GM12873 (cell line): Measurements from ENCODE around the gene SLC38A3.

Source experiments
- TF ChIP-seq, protein P1 (sequence below): IDR thresholded peaks from 2 replicates; pipeline ENCODE4 v1.5.1; 2012; ENCODE audit warnings: low read depth, mild to moderate bottlenecking, moderate library complexity, low read length, control low read depth; ENCODE audit not compliant: insufficient read depth; ENCODE audit errors: missing control alignments

Gene SLC38A3

GRCh38 chr3:50201573-50202315 is 3.3 kb upstream of the SLC38A3 start:
- TF ChIP-seq, protein P1, sequence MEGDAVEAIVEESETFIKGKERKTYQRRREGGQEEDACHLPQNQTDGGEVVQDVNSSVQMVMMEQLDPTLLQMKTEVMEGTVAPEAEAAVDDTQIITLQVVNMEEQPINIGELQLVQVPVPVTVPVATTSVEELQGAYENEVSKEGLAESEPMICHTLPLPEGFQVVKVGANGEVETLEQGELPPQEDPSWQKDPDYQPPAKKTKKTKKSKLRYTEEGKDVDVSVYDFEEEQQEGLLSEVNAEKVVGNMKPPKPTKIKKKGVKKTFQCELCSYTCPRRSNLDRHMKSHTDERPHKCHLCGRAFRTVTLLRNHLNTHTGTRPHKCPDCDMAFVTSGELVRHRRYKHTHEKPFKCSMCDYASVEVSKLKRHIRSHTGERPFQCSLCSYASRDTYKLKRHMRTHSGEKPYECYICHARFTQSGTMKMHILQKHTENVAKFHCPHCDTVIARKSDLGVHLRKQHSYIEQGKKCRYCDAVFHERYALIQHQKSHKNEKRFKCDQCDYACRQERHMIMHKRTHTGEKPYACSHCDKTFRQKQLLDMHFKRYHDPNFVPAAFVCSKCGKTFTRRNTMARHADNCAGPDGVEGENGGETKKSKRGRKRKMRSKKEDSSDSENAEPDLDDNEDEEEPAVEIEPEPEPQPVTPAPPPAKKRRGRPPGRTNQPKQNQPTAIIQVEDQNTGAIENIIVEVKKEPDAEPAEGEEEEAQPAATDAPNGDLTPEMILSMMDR: no peak

DNA sequence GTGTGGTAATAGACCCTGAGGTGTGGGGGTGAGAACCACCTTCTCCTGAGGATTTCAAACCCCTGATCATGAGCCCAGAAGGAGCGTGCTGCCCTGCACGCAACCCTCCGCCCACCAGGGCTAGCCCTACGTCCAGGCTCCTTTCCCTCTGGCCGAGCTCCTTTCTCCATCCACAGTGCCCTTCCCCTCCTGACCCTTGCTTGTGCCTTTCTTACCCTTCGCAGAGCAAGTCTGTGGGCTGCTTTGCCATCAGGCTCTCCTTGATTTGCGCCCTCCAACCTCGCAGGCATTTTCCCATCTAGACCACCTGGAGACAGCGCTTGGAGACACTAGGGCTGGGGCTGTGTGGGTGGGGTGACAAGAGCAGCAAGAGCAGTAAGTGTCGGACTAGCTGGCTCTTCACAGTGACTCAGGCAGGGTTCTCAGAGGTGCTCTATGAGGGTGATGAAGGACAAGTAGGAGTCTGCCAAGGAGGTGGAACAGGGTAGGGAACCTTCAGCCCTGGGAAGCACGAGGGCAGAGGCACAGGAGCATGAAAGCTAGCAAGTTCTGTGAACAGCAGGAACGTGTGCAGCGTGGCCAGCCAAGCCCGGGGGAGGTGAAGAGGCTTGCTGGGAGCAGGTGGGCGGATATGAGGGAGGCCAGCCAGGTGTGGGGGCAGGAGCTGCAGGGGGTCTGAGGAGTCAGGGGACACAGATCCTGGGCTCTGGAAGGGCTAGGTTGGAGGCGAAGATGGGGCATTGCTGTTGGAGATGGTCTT is 2.5 kb upstream of the SLC38A3 start:
- TF ChIP-seq, protein P1: no peak

DNA sequence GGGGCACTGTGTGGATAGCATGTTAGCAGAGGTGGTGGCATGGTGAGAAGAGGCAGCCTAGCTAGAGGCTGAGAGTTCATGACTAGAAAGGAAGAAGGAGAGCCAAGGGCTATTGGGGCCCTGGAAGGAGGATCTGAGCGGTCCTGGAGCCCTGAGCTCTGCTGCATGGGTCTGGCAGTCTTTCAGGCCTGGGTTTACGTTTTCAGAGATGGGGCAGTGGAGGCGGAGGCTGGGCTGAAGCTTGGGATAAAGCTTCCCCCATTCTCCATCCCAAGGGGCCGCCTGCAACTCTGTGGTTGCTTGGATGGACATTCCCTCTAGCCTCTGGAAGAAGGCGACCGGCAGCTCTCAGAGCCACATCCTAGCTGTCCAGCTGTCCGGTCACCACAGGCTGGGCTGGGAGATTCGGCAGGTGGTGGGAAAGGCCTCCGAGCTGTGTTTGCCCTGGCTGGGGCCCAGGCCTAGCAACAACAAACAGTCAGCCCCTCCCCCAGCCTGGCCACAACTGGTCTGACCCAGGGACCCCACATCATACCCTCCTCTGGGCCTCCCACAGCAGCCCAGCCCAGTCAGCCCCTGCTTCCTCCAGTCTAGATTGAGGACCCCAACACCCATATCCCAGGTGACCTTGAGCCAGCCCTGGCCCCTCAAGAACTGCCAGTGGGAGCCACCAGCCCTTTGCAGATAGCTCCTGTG is 1.8 kb upstream of the SLC38A3 start:
- TF ChIP-seq, protein P1: no peak

DNA sequence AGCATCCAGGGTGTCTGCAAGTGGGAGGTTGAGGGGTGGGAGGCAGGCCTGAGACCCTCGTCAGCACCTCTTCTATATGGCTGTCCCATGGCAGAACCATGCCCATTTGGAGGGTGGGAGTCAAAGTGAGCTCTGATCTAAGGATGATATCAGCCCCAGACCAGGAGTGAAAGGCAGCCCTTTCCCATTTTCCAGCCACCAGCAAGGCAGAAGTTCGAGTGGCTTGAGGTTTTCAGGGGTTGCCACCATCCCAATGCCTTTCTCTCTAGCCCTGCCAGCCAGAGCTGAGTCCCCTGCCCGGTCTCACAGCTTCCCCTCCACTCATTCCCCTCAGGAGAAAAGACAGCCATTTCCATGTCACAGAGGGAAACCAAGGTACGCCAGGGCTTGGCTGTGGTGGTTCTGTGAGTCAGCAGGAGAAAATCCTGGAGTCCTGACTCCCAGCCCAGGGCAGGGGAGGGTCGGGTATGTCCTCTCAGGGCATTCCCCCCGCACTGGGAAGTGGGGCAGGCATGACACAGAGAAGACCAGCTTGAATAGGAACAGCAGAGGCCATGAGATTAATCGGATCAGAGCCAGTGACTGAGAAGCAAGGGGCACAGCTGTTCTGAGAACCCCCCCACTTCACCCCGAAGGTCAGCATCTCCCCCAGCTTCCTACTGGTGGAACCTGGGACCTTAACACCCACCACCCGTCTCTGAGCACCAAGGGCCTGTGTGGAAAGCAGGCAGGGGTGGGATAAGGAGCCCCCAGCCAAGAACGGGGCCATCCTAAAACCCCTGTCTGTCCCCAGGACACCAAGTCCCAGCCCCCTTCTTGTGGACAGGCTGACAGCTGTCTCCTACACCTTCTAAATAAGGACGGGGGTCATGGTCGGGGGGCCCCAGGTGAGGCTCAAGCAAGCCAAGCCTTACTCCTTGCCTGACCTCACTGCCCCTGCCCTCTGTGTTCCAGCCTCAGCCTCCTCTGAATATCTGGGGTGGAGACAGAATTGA is 965 bp upstream of the SLC38A3 start:
- TF ChIP-seq, protein P1: no peak

DNA sequence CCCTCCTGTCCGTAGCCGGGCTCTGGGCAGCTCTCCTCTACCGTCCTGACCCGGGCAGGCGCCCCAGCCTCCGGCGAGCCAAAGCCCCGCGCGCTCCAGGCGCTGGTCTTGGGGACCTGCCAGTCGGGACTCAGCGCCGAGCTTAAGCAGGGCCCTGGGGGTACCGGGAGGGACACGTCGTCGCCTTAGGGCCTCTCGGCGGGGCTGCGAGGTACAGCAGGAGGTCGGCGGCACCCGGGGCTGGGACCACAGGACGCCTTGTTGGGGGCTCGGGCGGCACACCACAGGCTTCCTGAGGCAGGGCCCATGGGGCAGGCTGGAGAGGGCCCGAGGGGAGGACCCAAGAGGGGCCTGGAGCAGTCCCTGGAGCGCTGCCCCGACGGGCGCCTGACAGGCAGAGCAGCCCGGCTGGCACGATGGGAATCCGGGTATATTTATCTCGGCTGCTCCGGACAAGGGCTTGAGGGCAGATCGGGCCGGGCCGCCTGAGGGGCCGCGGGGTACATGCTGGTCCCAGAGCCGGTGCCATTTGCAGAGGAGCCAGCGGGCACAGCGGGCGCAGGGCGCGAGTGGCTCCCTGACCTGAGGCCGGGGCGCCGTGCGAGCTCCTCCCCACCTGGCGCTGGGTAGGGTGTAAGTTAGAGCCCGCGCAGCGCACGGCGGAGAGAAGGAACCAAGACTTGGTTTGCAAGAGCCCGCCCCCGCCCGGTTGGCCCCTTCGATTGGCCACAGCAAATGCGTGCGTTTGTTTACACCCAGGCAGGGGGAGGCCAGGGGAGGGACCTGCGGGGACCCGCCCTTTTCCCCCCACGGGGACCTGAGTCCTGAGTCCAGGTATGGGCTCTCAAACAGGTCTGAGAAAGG is 574 bp downstream of the SLC38A3 start:
- TF ChIP-seq, protein P1: no peak

GRCh38 chr3:50207359-50208042 is 2.4 kb downstream of the SLC38A3 start:
- TF ChIP-seq, protein P1: no peak
